ENCODE measurements around the gene PLEKHG4B.
"Not testable (repeated sequence)": the region's sequence is repeated elsewhere in the genome, so short reads cannot be mapped to it uniquely, and the experiment has no call there.

DNA sequence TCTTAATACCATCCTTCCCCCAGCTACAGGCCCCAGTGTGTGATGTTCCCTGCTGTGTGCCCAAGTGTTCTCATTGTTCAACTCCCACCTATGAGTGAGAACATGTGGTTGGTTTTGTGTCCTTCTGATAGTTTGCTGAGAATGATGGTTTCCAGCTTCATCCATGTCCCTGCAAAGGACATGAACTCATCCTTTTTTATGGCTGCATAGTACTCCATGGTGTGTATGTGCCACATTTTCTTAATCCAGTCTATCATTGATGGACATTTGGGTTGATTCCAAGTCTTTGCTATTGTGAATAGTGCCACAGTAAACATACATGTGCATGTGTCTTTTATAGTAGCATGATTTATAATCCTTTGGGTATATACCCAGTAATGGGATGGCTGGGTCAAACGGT, 31.7 kb upstream of the PLEKHG4B start:
- TF ChIP-seq, protein P1, sequence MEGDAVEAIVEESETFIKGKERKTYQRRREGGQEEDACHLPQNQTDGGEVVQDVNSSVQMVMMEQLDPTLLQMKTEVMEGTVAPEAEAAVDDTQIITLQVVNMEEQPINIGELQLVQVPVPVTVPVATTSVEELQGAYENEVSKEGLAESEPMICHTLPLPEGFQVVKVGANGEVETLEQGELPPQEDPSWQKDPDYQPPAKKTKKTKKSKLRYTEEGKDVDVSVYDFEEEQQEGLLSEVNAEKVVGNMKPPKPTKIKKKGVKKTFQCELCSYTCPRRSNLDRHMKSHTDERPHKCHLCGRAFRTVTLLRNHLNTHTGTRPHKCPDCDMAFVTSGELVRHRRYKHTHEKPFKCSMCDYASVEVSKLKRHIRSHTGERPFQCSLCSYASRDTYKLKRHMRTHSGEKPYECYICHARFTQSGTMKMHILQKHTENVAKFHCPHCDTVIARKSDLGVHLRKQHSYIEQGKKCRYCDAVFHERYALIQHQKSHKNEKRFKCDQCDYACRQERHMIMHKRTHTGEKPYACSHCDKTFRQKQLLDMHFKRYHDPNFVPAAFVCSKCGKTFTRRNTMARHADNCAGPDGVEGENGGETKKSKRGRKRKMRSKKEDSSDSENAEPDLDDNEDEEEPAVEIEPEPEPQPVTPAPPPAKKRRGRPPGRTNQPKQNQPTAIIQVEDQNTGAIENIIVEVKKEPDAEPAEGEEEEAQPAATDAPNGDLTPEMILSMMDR (IDR thresholded peaks at IDR 0.05; ENCODE audit: poor library complexity, severe bottlenecking): not testable (repeated sequence)
- TF ChIP-seq, protein P2, sequence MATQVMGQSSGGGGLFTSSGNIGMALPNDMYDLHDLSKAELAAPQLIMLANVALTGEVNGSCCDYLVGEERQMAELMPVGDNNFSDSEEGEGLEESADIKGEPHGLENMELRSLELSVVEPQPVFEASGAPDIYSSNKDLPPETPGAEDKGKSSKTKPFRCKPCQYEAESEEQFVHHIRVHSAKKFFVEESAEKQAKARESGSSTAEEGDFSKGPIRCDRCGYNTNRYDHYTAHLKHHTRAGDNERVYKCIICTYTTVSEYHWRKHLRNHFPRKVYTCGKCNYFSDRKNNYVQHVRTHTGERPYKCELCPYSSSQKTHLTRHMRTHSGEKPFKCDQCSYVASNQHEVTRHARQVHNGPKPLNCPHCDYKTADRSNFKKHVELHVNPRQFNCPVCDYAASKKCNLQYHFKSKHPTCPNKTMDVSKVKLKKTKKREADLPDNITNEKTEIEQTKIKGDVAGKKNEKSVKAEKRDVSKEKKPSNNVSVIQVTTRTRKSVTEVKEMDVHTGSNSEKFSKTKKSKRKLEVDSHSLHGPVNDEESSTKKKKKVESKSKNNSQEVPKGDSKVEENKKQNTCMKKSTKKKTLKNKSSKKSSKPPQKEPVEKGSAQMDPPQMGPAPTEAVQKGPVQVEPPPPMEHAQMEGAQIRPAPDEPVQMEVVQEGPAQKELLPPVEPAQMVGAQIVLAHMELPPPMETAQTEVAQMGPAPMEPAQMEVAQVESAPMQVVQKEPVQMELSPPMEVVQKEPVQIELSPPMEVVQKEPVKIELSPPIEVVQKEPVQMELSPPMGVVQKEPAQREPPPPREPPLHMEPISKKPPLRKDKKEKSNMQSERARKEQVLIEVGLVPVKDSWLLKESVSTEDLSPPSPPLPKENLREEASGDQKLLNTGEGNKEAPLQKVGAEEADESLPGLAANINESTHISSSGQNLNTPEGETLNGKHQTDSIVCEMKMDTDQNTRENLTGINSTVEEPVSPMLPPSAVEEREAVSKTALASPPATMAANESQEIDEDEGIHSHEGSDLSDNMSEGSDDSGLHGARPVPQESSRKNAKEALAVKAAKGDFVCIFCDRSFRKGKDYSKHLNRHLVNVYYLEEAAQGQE (IDR thresholded peaks at IDR 0.05; ENCODE audit: borderline replicate concordance): not testable (repeated sequence)
- TF ChIP-seq TAF1 (IDR thresholded peaks at IDR 0.05; ENCODE audit: low read depth); MXI1 (conservative IDR thresholded peaks at IDR 0.05; ENCODE audit: poor library complexity, severe bottlenecking); EZH2 (IDR thresholded peaks at IDR 0.05; ENCODE audit: borderline replicate concordance, insufficient read depth, low read length, poor library complexity, severe bottlenecking); EP300 (conservative IDR thresholded peaks at IDR 0.05; ENCODE audit: poor library complexity, severe bottlenecking); SMC3 (conservative IDR thresholded peaks at IDR 0.05; ENCODE audit: poor library complexity); POLR2AphosphoS5 (IDR thresholded peaks at IDR 0.05); RAD21 (conservative IDR thresholded peaks at IDR 0.05): not testable (repeated sequence)
